ENCODE results near the gene HBQ1.
"Not testable (repeated sequence)": the region's sequence is repeated elsewhere in the genome, so short reads cannot be mapped to it uniquely, and the experiment has no call there.

Gene HBQ1

DNA sequence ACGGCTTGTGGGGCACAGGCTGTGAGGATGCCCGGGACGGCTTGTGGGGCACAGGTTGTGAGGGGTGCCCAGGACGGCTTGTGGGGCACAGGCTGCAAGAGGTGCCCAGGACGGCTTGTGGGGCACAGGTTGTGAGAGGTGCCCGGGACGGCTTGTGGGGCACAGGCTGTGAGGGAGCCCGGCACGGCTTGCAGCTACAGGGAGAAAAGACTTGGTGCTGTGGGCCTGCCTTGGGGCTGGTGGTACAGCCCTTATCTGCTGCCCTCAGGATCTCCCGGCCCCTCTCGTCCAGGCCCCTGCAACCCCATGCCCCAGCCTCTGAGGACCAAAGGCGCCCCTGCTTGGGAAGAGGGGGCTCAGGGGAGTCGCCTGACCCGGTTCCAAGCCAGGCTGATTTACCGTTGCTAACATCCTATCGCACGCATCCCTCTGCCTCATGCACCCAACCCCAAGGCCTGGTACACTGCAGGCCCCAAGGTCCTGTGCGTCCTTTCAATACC lies 19.5 kb upstream of the HBQ1 start:
- no peak for DNase-seq (ENCODE audit: low spot score)

GRCh38 chr16:162271-162991 lies 17.8 kb upstream of the HBQ1 start:
- DNase-seq (ENCODE audit: low spot score): no peak

DNA sequence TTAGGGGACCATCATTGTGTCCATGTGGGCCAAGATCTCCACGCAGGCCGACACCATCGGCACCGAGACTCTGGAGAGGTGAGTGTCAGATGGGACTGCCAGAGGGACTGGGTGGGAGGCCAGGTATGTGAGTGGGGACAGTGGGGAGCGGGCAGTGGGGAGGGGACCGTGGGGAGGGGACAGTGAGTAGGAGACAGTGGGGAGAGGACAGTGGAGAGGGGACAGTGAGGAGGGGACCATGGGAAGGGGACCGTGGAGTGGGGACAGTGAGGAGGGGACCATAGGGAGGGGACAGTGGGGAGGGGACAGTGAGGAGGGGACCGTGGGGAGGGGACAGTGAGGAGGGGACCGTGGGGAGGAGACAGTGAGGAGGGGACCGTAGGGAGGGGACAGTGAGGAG lies 17.1 kb upstream of the HBQ1 start:
- DNase-seq (ENCODE audit: low spot score): not testable (repeated sequence)

GRCh38 chr16:163696-164095 lies 16.6 kb upstream of the HBQ1 start:
- not testable (repeated sequence) for DNase-seq (ENCODE audit: low spot score)

GRCh38 chr16:164134-164823 lies 16.0 kb upstream of the HBQ1 start:
- DNase-seq (ENCODE audit: low spot score): not testable (repeated sequence)

- DNase-seq (ENCODE audit: low spot score): no peak
These were observed 15.3 kb upstream of the HBQ1 start for GRCh38 chr16:164827-165538.

DNA sequence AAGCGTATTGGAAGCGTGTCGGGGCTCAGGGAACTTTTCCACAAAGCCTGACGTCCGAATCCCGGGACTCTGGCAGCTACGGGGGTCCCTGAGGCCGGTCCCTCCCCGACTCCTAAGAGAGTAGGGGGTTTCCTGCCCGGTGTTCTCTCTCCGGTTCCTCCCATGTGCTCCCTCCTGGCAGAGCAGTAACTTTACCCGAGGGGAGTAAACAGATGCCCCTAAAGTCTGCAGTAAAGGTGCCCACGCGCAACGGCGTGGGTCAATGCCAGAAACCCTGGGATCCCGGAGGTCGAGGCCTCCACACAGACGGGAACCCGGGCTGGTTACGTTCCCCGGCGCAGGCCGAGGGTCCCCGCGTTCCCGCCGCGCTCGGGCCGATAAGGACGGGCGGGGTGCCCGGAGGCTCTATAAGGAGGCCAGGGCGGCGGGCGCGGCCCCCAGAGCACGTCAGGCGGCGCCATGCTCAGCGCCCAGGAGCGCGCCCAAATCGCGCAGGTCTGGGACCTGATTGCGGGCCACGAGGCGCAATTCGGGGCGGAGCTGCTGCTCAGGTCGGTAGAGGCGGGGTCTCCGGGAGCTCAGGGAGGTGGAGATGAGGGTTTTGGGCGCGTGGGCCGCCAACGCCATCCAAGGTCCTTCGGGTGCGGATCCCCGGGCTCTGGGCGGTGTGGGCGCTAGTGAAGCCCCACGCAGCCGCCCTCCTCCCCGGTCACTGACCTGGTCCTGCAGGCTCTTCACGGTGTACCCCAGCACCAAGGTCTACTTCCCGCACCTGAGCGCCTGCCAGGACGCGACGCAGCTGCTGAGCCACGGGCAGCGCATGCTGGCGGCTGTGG lies 14.5 kb upstream of the HBQ1 start, which contains the start of gene HBM:
Gene HBM, plus strand, starts transcription at position 440 of the 836 bp plus-strand sequence. Its CDS starts 20 bp downstream, at position 460.
- no peak for DNase-seq (ENCODE audit: low spot score)

DNA sequence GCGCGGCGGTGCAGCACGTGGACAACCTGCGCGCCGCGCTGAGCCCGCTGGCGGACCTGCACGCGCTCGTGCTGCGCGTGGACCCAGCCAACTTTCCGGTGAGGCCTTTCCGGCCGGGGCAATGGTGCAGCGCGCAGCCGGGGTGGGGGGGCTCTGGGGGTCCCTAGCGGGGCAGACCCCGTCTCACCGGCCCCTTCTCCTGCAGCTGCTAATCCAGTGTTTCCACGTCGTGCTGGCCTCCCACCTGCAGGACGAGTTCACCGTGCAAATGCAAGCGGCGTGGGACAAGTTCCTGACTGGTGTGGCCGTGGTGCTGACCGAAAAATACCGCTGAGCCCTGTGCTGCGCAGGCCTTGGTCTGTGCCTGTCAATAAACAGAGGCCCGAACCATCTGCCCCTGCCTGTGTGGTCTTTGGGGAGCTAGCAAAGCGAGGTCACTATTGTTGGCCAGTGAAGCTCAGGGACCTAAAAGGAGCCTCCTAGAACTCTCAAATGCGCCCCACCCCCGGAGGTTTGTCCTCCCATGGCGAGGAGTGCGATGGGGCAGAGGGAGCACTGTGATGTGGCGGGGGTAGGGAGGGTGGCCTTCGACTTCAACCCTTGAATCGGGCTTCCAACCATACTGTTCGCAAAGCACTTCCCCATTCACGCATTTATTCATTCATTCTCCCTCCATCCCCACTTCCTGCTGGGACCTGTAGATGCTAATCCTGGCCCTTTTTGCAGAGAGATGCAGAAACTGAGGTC lies 13.7 kb upstream of the HBQ1 start:
- no peak for DNase-seq (ENCODE audit: low spot score)

- DNase-seq (ENCODE audit: low spot score): no peak
These were observed 13.1 kb upstream of the HBQ1 start for GRCh38 chr16:167122-167690.

- no peak for DNase-seq (ENCODE audit: low spot score)
These were observed 11.8 kb upstream of the HBQ1 start for GRCh38 chr16:168424-168823.

GRCh38 chr16:169014-169413 lies 11.2 kb upstream of the HBQ1 start:
- DNase-seq (ENCODE audit: low spot score): no peak

DNA sequence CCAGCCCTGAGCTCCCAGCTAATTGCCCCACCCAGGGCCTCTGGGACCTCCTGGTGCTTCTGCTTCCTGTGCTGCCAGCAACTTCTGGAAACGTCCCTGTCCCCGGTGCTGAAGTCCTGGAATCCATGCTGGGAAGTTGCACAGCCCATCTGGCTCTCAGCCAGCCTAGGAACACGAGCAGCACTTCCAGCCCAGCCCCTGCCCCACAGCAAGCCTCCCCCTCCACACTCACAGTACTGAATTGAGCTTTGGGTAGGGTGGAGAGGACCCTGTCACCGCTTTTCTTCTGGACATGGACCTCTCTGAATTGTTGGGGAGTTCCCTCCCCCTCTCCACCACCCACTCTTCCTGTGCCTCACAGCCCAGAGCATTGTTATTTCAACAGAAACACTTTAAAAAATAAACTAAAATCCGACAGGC lies 10.2 kb upstream of the HBQ1 start:
- DNase-seq (ENCODE audit: low spot score): not testable (repeated sequence)

- DNase-seq (ENCODE audit: low spot score): no peak
These were observed 9.5 kb upstream of the HBQ1 start for GRCh38 chr16:170788-171187.

DNA sequence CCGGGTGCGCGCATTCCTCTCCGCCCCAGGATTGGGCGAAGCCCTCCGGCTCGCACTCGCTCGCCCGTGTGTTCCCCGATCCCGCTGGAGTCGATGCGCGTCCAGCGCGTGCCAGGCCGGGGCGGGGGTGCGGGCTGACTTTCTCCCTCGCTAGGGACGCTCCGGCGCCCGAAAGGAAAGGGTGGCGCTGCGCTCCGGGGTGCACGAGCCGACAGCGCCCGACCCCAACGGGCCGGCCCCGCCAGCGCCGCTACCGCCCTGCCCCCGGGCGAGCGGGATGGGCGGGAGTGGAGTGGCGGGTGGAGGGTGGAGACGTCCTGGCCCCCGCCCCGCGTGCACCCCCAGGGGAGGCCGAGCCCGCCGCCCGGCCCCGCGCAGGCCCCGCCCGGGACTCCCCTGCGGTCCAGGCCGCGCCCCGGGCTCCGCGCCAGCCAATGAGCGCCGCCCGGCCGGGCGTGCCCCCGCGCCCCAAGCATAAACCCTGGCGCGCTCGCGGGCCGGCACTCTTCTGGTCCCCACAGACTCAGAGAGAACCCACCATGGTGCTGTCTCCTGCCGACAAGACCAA lies 7.8 kb upstream of the HBQ1 start, which contains the start of gene HBA2:
Gene HBA2, plus strand, starts transcription at position 503 of the 568 bp plus-strand sequence. Its CDS starts 37 bp downstream, at position 540.
- not testable (repeated sequence) for DNase-seq (ENCODE audit: low spot score)

DNA sequence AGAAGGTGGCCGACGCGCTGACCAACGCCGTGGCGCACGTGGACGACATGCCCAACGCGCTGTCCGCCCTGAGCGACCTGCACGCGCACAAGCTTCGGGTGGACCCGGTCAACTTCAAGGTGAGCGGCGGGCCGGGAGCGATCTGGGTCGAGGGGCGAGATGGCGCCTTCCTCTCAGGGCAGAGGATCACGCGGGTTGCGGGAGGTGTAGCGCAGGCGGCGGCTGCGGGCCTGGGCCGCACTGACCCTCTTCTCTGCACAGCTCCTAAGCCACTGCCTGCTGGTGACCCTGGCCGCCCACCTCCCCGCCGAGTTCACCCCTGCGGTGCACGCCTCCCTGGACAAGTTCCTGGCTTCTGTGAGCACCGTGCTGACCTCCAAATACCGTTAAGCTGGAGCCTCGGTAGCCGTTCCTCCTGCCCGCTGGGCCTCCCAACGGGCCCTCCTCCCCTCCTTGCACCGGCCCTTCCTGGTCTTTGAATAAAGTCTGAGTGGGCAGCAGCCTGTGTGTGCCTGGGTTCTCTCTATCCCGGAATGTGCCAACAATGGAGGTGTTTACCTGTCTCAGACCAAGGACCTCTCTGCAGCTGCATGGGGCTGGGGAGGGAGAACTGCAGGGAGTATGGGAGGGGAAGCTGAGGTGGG lies 6.9 kb upstream of the HBQ1 start:
- DNase-seq (ENCODE audit: low spot score): not testable (repeated sequence)

DNA sequence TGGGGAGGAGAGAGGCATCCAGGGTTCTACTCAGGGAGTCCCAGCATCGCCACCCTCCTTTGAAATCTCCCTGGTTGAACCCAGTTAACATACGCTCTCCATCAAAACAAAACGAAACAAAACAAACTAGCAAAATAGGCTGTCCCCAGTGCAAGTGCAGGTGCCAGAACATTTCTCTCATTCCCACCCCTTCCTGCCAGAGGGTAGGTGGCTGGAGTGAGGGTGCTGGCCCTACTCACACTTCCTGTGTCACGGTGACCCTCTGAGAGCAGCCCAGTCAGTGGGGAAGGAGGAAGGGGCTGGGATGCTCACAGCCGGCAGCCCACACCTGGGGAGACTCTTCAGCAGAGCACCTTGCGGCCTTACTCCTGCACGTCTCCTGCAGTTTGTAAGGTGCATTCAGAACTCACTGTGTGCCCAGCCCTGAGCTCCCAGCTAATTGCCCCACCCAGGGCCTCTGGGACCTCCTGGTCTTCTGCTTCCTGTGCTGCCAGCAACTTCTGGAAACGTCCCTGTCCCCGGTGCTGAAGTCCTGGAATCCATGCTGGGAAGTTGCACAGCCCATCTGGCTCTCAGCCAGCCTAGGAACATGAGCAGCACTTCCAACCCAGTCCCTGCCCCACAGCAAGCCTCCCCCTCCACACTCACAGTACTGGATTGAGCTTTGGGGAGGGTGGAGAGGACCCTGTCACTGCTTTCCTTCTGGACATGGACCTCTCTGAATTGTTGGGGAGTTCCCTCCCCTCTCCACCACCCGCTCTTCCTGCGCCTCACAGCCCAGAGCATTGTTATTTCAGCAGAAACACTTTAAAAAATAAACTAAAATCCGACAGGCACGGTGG lies 6.1 kb upstream of the HBQ1 start:
- not testable (repeated sequence) for DNase-seq (ENCODE audit: low spot score)

- DNase-seq (ENCODE audit: low spot score): no peak
These were observed 5.0 kb upstream of the HBQ1 start for GRCh38 chr16:175011-175949.

DNA sequence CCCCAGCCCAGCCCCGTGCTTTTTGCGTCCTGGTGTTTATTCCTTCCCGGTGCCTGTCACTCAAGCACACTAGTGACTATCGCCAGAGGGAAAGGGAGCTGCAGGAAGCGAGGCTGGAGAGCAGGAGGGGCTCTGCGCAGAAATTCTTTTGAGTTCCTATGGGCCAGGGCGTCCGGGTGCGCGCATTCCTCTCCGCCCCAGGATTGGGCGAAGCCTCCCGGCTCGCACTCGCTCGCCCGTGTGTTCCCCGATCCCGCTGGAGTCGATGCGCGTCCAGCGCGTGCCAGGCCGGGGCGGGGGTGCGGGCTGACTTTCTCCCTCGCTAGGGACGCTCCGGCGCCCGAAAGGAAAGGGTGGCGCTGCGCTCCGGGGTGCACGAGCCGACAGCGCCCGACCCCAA lies 4.3 kb upstream of the HBQ1 start:
- DNase-seq (ENCODE audit: low spot score): not testable (repeated sequence)
